ENCODE data around the gene ADAM22.

Gene ADAM22

GRCh38 chr7:88219781-88220747 lies 286.0 kb downstream of the ADAM22 start, which contains the start of gene SRI:
SRI (minus strand) TSS chr7:88220038; CDS start chr7:88220026, 12 bp downstream.
- peak; percentile 93 to 97 (median 96) for DNase-seq

GRCh38 chr7:88223265-88223664 lies 289.2 kb downstream of the ADAM22 start:
- DNase-seq = no peak

DNA sequence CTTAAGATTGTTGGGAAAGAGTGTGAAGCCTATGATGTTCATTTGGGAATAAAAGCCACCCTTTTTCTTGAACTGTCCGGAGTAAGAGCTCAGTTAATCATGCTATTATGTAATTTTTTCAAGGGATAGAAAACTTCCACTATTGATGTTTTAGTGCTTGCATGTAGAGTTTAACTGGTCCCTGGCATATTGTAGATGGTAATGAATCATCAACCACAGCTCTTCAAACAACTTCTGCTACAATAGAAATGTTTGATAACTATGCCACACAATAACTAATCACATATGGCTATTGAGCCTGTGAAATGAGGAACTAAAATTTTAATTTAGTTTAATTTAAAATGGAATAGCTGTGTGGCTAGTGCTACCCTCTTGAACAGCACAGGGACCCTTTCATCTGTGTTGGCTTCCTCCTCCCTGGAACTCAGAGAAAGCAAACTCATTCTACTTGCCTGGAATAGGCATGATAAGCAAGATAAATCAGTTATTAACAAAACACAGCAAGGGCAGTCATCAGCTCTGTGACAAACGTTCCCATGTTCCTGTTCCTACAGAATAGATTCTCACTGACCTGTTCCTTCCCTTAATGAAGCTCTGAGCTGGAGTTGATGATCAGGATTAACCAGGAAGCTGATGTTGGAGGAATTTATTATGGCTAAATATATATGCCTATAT lies 290.7 kb downstream of the ADAM22 start:
- DNase-seq = peak in 3 of 4 experiments; percentile 16 to 65 (median 51)

- DNase-seq = no peak
Measured at GRCh38 chr7:88226201-88226600, 292.1 kb downstream of the ADAM22 start.

GRCh38 chr7:88226886-88227516 lies 292.9 kb downstream of the ADAM22 start:
- peak in 3 of 4 experiments; percentile 19 to 74 (median 53) for DNase-seq

GRCh38 chr7:88229302-88229995 lies 295.4 kb downstream of the ADAM22 start:
- no peak for DNase-seq

DNA sequence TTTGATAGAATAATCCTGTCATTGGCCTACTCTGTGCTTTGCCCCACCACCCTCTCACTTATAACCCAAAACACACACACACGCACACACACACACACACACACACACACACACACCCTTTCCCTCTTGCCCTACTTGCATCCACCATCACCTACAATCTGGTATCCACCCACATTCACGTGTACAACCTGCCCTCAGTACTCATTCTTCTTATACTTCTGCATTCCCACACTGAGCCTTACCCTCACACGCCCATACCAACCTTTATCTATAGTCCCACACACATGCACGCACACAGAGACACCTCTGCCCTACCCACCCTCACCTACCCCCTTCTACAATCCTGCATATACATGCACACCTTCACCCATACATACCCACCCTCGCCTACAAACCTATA lies 296.6 kb downstream of the ADAM22 start:
- no peak for DNase-seq

- DNase-seq = no peak
Measured at GRCh38 chr7:88233828-88234227, 299.8 kb downstream of the ADAM22 start.

DNA sequence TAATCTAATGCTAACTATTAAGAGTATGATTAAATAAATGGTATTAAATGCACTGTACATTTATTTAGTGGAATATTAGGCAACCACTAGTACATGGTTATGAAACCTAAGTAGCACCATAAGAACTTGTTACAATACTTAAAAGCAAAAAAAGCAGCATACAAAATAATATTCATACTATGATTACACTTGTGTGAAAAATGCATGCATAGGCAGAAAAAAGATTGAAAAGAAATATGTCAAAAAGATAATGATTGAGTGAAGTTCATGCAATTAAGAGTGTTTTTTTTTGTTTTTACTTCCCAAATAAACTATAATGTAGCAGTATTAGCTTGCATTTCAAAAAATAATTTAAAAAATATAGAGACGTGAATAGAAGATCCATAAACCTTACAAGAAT lies 305.8 kb downstream of the ADAM22 start:
- no peak for DNase-seq

DNA sequence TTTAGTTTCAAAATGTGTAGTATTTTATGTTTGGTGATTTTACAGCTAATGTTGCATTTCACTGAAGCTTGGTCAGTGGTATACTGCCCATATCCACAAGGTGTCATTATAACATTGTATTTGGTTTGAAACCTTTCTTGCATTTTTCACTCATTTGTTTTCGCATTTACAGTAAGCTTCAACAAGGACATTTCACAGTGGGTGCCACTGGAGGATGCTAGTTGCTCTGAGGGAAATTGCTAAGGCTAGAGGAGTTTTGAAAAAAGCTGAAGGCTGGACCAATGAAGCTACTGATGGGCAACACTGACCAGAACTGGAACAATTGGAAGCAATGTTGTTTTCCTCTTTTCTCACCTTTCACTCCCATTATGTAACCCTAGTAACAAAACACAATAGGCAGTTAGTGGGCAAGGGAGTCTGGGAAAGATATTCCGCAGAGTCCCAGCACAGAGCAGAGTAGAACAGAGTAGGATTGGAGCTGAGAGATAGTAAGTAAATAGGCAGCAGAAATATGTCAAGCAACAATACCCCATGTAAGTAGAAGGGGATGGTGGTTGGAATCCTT lies 309.4 kb downstream of the ADAM22 start:
- peak; percentile 37 to 75 (median 56) for DNase-seq

DNA sequence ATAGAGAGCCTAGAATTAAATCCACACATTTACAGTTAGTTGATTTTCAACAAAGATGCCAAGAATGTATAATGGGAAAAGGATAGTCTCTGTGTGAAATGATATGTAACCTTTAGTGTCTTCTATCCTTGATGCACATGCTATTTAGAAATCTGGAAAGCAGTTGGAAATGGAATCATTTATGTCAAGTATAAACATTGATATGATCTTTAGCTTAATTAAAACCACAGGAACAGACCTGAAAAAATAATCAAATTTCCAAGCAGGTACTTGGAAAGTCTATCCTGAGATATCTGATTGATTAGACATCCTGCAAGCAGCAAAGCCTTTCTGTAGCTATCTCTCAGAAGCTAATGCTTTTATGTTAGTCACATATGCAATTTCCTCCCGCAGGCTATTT lies 310.2 kb downstream of the ADAM22 start:
- no peak for DNase-seq
